NCI-H1092 (cell line): Measurements from ENCODE around the gene HPCAL1.

Experiments
- DNase-seq: peaks from one replicate; lab custom pipeline; 2025; lab: John Stamatoyannopoulos, UW

Gene HPCAL1

DNA sequence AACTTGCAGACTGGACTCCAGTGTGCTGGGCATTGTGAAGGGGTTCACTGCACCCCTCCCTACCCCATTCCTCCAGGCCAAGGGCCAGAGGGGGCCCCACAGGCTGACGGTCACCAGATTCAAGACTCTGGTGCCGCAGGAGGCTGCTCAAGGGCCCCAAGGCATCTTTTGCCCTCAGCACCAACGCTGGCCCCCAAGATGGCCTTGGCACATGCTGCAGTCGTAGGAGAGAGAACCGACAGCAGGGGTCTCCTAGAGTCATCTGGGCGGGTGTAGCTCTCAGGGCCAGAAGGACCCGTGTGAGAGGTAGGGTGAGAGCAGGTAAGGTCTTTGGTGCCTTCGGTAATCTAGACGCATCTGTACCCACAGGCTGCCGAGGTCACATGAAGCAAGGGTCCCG is 164.1 kb downstream of the HPCAL1 start:
- DNase-seq: no peak

DNA sequence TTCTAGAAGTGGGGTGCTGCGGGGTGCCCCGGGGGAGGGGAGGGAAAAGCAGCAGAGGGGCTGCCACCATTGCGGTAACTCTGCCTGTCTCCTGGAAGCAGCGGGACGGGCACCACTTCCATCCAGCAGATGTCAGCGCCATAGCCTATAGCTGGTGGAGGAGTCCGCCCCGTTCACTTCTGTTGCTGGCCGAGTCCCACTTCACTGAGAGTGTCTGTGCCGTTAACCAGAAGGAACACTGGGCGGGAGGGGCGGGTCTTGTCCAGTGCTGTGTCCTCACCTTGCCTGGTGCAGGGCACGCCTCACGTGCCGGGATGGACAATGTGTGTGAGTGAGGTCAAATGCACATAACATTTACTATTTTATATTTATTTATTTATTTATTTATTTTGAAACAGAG is 164.7 kb downstream of the HPCAL1 start:
- DNase-seq: no peak

DNA sequence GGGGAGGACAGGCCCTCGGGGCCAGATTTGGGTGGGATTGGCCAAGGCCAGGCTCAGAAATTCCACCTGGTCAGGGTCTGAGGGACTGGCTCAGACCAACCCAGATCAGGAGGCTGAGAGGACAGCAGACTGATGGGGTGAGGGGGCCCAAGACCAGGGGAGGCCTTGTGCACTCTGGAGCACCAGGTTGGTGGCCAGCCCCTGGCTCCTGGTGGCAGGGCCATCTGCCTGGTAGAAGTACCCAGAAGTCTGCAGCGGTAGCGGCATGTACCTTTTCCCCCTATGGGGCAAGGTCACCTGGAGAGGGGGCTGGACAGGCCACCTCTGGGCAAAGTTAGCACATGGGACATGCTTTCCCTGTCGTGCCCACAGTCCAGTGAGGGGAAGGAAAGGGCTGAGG is 166.6 kb downstream of the HPCAL1 start:
- DNase-seq: no peak

DNA sequence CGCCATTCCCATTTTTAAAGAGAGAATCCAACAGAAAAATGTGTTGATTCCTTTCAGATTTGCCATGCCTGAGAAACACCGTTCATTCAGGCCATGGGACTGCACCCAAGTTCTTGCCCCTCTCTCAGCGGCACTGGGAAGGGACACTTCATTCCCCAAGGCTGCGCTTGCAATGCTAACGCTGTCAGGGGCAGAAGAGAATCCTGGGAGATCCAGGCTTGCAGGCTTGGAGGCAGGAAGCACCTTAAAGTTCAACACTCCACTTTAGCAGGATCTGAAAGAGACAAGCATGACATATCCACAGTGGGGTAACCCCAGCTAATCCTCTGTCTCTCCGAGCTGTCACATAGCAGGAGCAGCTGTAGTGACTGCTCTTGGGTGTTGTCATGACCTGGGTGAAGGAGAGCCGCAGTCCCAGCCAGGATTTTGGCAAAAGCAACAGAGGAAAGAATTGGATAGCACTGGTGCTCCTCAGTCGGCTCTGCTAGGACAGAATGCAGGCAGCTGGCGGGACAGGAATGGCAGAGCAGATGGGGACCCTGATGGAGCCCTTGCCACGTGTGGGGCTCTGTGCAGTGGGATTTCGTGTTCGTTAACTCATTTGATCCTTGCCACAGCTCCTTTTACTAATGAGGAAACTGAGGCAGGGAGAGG is 167.4 kb downstream of the HPCAL1 start:
- DNase-seq: no peak

DNA sequence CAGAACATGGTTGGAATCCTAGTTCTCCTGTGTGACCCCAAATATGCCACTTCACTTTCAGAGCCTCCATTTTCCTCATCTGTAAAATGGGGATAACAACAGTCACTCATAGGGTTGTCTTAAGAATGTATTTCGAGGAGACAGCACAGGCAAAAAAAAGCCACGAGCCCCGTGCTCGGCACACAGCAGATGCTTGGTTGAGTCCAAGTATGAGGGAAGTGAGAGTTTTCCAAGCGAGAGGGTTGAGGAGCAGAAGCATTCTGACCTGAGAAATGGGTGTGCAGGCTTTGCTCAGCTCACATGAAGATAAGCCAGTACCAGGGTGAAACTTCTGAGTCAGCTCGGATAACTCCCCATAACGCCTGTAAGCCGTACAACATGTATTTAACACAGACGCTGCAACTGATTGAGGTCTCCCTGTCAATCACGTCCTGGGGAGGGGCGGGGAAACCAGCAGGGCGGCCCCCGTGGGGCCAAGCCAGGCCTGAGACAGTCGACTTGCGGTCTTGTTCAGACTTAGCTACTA is 168.4 kb downstream of the HPCAL1 start:
- DNase-seq: no peak

DNA sequence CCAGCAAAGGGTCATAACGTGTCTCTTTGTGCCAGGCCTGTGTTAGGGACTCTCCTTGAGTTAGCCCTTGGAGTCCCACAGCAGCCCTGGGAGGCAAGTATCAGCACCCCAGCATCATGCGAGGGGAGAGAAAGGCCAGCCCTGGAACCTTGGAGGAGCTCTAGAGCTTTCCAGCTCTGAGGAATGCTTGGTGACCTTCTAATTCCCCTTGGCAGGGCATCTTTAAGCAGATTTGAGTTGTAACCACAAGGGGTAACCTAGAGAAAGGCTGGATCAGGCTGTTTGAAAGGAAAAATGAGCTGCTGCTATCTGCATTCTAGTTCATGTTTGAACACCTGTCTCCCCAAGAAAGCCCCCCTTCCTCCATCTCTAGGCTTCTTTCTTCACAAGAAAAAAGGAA is 169.3 kb downstream of the HPCAL1 start:
- DNase-seq: no peak

DNA sequence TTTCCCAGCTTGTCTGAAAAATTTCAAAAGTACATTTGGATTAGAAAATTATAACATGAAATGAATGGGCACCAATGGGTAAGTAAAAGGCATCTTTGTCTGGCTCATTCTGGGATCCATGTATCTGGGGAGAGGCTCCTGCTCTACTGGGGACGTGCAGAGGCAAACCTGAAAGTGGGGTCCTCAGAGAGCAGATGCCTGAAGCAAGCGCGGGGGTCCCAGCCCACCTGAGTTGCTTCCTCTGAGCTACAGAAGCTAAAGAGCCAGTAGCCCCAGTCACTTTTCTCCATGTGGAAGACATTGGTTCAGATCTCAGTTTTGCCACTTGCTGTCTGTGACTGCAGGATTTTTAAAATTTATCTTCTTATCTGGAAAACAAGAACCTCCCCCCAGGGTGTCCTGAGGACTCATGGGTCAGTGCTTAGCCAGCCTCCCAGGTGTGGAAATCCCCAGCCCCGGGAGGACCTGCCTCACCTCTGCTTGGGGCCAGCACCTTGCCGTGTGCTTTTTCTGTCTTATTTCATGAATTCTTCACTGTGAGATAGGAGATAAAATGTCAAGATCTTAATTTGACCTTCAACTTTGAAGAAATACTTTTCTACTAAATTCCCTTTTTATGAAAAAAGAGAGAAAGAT is 170.5 kb downstream of the HPCAL1 start:
- no peak for DNase-seq

DNA sequence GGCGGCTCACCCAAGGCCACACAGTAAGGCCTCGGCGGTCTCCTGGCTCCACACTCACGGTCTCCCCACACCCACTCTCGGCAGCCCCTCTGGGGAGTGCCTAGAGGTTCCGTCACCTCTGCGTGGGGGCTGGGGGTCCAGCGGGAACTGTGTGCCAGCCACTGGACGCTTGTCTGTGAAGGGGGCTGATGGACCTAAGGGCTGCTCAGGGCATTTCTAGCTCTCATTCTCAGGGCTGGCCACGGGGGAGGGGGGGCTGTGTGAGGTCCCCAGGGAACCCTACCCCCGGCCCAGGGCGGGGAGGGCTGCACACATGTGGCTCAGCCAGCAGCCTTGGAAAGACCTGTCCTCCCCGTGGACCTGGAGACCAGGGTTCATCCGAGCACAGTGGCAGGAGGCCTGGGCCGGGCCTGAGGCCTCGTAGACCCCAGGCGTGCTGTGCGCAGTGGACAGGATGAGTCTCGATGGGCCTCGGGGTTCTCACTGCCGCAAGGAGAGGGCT is 172.6 kb downstream of the HPCAL1 start:
- no peak for DNase-seq

DNA sequence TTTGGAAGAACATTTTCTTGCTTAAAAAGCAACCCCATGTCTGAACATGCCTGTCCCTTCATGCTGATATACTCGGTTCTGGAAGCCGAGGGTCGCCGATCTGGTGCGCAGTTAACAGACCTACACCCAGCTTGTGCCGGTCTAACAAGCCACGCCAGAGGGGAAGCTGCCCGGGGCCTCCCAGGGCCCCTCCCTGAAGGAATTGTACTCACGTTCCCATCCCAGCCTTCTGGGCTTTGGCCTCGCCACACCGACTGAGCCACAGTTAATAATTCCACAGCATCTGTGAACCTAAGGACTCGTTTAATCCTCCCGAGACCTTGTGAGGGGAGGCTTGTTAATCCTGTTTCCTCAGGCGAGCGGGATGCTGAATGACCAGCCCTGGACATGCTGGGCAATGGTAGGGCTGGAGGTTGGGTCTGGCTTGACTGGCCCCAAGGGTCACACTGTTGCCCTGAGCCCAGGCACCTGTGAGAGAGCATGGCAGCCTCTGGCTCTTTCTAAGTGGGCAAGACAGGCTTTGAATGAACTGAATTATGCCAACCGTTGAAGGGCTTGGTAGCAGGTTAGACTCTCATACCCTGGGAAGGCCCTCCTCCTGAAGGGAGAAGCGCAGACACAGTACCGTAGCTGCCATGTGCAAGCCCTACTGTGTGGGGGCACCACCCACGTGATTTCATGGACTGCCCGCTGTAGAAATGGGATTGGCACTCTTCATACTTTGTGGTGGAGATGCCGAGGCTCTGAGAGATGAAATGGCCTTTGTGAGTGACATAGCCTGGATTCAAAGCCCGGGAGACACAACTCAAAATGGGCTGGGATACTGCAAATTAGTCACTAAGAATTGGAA is 173.3 kb downstream of the HPCAL1 start:
- no peak for DNase-seq

DNA sequence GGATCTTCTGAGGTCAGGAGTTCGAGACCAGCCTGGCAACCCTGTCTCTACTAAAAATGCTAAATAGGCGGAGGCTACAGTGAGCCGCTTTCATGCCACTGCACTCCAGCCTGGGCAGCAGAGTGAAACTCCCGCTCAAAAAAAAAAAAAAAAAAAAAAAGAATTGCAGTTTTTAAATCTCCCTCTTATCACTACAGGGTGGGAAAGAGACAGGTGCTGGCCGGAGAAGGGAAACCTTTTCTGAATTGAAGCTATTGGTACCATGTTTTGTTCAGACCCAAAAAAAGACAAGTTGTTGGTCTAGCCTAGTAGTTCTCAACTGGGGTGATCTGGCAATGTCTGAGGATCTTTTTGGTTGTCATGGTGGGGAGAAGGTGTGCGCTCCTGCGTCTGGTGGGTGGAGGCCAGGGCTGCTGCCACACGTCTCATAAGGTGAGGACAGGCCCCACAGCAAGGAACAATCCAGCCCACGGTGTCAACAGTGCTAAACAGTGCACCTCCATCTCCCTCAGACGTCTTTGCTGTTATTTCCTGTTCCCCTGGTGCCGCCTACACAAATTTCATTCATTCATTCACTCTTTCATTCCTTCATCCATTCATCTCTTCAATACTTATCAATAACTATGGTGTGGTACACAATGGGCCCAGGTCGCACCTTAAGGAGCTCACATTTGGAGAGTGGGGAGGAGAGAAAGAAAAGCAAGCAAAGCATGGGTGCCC is 174.2 kb downstream of the HPCAL1 start:
- no peak for DNase-seq
